Right lobe of liver (tissue), 4 donors: ENCODE data around the gene GABPA.

Experiments
- CTCF ChIP-seq, 4 donors: fragments of 200-600 bp in 3 of 4; fragments of 450-650 bp in 1 of 4; IDR thresholded peaks; one replicate each; pipeline versions ENCODE4 v1.5.1 to v1.8.0; 2016 to 2022; ENCODE audit warnings: antibody characterized with exemption in 4 of 4, mild to moderate bottlenecking in 2 of 4
- POLR2A ChIP-seq: fragments of 450-650 bp; IDR thresholded peaks from one replicate; pipeline ENCODE4 v1.6.1; 2017; ENCODE audit warnings: antibody characterized with exemption, mild to moderate bottlenecking
- donor health status: DM: no; HTN: no; CAD: no.
- donor health status: DM: no; HTN: no; CAD: no.
- donor health status: DM: no; HTN: yes; CAD: no.

GRCh38 chr21:25735646-25736597 lies 1.1 kb downstream of the GABPA start:
- TF ChIP-seq CTCF (IDR thresholded peaks at IDR 0.05) (no peak), POLR2A (no peak)
